Astrocyte of the spinal cord (primary cell): ENCODE measurements around the gene RERE.

ENCODE experiments used
- DNase-seq: peaks from one replicate; pipeline ENCODE4 v3.0.0; 2011; ENCODE audit warnings: low read depth, low spot score
- H3K4me3 ChIP-seq: 2 replicates; pipeline ENCODE4 v1.5.1; 2011; ENCODE audit warnings: low read depth, mild to moderate bottlenecking, low read length, moderate library complexity
- in situ Hi-C: cut with HindIII; loops from 2 replicates; pipeline ENCODE4 v1.10.0; 2017; ENCODE audit warnings: low sequenced_read_pairs
- TF ChIP-seq, protein P1 (sequence below): IDR thresholded peaks from 2 replicates; pipeline ENCODE4 v1.5.1; 2012; ENCODE audit warnings: low read depth, mild to moderate bottlenecking, low read length, inconsistent platforms

RERE gene

DNA sequence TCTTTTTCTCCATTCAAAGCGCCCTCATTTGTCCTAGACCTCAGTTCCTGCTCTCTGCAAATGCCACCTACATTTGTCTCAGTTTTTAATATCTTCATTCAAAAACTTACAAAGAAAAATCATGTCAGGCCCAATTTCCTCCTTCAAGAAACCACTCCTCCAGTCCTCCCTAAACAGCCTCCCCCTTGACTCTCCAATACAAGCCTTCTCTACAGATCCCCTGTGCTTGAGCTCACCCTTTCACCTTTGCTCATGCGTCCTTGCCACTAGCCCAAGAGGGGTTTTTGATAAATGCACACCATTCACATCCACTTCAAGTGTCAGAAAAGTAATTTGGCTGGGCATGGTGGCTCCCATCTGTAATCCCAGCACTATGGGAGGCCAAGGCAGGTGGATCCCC, 140.6 kb downstream of the RERE start:
- H3K4me3 ChIP-seq, result no peak overlapping the region
- no peak for DNase-seq
- in situ Hi-C loops, result no loop called here
- TF ChIP-seq, protein P1, sequence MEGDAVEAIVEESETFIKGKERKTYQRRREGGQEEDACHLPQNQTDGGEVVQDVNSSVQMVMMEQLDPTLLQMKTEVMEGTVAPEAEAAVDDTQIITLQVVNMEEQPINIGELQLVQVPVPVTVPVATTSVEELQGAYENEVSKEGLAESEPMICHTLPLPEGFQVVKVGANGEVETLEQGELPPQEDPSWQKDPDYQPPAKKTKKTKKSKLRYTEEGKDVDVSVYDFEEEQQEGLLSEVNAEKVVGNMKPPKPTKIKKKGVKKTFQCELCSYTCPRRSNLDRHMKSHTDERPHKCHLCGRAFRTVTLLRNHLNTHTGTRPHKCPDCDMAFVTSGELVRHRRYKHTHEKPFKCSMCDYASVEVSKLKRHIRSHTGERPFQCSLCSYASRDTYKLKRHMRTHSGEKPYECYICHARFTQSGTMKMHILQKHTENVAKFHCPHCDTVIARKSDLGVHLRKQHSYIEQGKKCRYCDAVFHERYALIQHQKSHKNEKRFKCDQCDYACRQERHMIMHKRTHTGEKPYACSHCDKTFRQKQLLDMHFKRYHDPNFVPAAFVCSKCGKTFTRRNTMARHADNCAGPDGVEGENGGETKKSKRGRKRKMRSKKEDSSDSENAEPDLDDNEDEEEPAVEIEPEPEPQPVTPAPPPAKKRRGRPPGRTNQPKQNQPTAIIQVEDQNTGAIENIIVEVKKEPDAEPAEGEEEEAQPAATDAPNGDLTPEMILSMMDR, result no peak

DNA sequence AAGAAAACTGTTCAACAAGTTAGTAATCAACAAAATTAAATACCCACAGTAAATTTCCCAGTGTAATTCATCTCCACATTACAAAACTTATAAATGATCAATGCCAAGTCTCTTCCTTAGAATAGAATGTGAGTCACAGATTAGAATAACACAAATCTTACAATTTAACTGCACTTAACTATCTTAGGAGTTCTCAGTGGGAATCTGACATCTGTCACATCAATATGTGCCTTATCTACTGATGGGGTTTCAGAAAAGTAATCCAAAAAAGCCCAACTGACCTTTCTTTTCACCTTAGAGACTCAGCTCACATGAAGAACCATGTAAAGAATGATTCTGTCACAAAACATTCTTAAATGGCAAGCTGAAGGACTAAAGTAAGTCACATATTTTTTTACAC, 141.4 kb downstream of the RERE start:
- TF ChIP-seq, protein P1, result no peak
- no peak for DNase-seq
- in situ Hi-C loops, result no loop called here
- no peak overlapping the region for H3K4me3 ChIP-seq

DNA sequence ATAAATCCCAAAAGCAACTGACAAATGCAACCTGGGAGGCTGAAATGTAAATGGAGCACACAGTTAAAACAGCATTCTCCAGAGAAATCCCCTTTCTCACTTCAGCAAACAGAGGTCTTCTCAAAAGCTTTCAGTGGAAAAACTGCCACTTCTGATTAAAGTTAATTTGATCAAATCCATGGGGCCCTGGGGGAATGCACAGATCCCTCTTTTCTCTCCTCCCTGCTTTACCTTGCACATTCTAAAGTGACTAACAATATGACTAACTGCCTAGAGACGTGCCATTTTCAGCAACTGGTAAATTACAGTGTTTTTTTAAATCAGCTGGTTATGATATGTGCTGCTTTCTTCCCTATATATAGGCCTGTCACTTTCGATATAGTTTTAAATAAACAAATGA, 142.5 kb downstream of the RERE start:
- H3K4me3 ChIP-seq, result no peak overlapping the region
- in situ Hi-C loops, result no loop called here
- no peak for DNase-seq
- TF ChIP-seq, protein P1, result no peak

DNA sequence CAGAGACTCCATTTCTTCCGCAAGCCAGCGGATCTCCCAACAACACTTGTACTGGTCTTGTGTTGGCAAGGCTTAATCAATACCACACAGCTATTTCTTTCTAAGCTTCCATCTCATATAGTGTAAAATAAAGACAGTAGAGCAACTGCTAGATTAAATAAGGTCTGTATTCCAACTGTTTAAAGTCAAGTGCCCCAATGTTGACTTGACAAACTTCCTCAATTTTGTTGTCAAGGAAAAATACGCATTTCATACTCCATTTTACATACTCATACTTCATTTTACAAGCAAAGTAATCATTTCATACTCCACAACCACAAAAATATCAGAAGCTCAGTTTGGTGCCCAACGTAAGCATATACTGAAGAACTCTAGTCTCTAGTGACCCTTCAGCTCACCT, 143.0 kb downstream of the RERE start:
- no peak overlapping the region for H3K4me3 ChIP-seq
- in situ Hi-C loops, result no loop called here
- no peak for DNase-seq
- TF ChIP-seq, protein P1, result no peak

DNA sequence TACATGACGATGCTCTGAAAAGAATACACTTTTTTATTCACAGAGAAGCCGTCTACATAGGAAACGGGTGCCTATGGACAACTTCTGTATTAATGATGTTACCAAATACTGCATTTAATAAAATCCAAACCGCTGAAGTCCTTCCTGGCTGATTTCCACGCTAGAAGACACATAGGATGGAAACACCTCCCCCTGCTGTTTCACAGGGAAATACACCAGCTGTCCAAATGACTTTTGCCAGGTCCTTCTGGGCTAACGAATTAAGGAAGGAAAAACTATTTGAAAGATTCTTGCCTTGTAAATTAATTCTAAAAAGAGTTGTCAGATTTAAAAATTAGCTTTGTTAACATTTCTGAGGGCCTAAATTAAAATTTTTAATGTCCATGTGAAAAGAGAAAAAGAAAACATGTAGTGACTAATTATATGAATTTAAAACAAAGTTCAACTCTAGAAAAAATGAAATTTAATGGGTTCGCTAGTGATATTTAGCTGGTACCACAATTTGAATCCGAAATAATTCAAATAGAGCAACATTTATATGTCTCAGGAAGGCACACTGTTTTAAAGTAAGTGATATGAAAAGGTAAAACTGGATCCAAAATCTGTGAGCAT, 146.0 kb downstream of the RERE start:
- peak; percentile 71 for DNase-seq
- in situ Hi-C loops, result no loop called here
- no peak overlapping the region for H3K4me3 ChIP-seq
- TF ChIP-seq, protein P1, result peak; percentile 88

DNA sequence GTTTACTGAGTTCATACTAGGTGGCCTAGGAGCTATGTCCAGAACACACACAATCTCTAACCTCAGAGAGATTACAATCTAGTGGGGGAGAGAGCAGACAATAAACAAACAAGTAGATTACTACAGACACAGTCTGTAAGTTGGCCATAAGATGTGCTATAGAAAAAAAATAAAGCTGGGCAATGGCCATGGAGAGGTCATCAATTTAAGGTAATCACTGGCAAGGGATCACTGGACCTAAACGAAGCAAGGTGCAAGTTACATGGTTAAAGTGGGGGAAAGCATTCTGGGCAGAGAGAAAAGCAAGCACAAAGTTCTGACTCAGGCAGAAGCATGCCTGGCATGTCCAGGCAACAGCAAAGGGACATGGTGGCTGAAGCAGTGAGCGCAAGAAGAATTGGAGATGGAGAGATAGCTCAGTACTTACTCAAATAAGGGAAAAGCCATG, 147.0 kb downstream of the RERE start:
- no peak for DNase-seq
- TF ChIP-seq, protein P1, result no peak
- in situ Hi-C loops, result no loop called here
- H3K4me3 ChIP-seq, result no peak overlapping the region
